Neural cell (in vitro differentiated cells): ENCODE results near the gene PAN2. TPM values are rescaled to one million over a fixed set of nuclear protein-coding genes. Genes with fewer than 3 reads are reported as not detected.

Experiments
- H2AFZ ChIP-seq: fragments of 200-600, 300-800 bp; sonication (generic), shearing (Covaris generic); 2 replicates; pipeline ENCODE4 v1.6.0; 2014; ENCODE audit warnings: low read depth, mild to moderate bottlenecking, antibody characterized with exemption, low read length, moderate library complexity
- H3F3A ChIP-seq: fragments of 200-600 bp; shearing (Covaris generic); 2 replicates; pipeline ENCODE4 v1.6.1; 2016; ENCODE audit warnings: mild to moderate bottlenecking, moderate library complexity, mixed read lengths, antibody characterized with exemption, low read length; ENCODE audit not compliant: insufficient read depth, poor library complexity, severe bottlenecking
- H3K27ac ChIP-seq: fragments of 200-600, 300-800 bp; sonication (generic), shearing (Covaris generic); 2 replicates; pipeline ENCODE4 v1.5.1; 2014; ENCODE audit warnings: mild to moderate bottlenecking, low read length, moderate library complexity
- H3K27me3 ChIP-seq: fragments of 300-800, 200-600 bp; sonication (generic), shearing (Covaris generic); 2 replicates; pipeline ENCODE4 v1.6.0; 2014; ENCODE audit warnings: mild to moderate bottlenecking, low read depth, low read length, moderate library complexity; ENCODE audit not compliant: insufficient read depth
- H3K36me3 ChIP-seq: fragments of 300-800, 200-600 bp; sonication (generic), shearing (Covaris generic); 2 replicates; pipeline ENCODE4 v1.5.1; 2014; ENCODE audit warnings: mild to moderate bottlenecking, antibody characterized with exemption, low read length, moderate library complexity; ENCODE audit not compliant: insufficient read depth
- H3K4me2 ChIP-seq: fragments of 300-800, 200-600 bp; sonication (generic), shearing (Covaris generic); 2 replicates; pipeline ENCODE4 v1.6.0; 2014; ENCODE audit warnings: mild to moderate bottlenecking, low read length
- H3K4me3 ChIP-seq: fragments of 300-800, 200-600 bp; sonication (generic), shearing (Covaris generic); 2 replicates; pipeline ENCODE4 v1.5.1; 2014; ENCODE audit warnings: mild to moderate bottlenecking, low read length, moderate library complexity
- H3K79me2 ChIP-seq: fragments of 200-600 bp; shearing (Covaris generic); replicated peaks from 2 replicates; pipeline ENCODE4 v1.6.0; 2014; ENCODE audit warnings: mild to moderate bottlenecking, low read length, moderate library complexity; ENCODE audit not compliant: insufficient read depth
- H3K9ac ChIP-seq: fragments of 300-800, 200-600 bp; sonication (generic), shearing (Covaris generic); 2 replicates; pipeline ENCODE4 v1.6.1; 2016; ENCODE audit warnings: mild to moderate bottlenecking, low read length, mixed read lengths
- H3K9me2 ChIP-seq: fragments of 200-600 bp; shearing (Covaris generic); 2 replicates; pipeline ENCODE4 v1.6.1; 2016; ENCODE audit warnings: mild to moderate bottlenecking, low read length, mixed read lengths; ENCODE audit not compliant: insufficient read depth
- H3K9me3 ChIP-seq: fragments of 200-600, 300-800 bp; sonication (generic), shearing (Covaris generic); 2 replicates; pipeline ENCODE4 v1.6.1; 2016; ENCODE audit warnings: mild to moderate bottlenecking, mixed run types, low read length, moderate library complexity, mixed read lengths
- H4K20me1 ChIP-seq: fragments of 200-600 bp; shearing (Covaris generic); 2 replicates; pipeline ENCODE4 v1.6.1; 2016; ENCODE audit warnings: mild to moderate bottlenecking, mixed run types; ENCODE audit not compliant: insufficient read depth
- CTCF ChIP-seq: fragments of 450-650 bp; IDR thresholded peaks from 2 replicates; pipeline ENCODE4 v1.5.1; 2014; ENCODE audit warnings: antibody characterized with exemption, mild to moderate bottlenecking, moderate library complexity; ENCODE audit not compliant: poor library complexity, severe bottlenecking
- EP300 ChIP-seq: fragments of 450-650 bp; conservative IDR thresholded peaks from 2 replicates; pipeline ENCODE4 v1.6.1; 2014; ENCODE audit warnings: antibody characterized with exemption, mild to moderate bottlenecking, moderate library complexity; ENCODE audit not compliant: poor library complexity, severe bottlenecking
- EZH2 ChIP-seq: fragments of 200-600, 300-800 bp; shearing (Covaris generic), sonication (generic); IDR thresholded peaks from 2 replicates; pipeline ENCODE4 v1.6.1; 2014; ENCODE audit warnings: antibody characterized with exemption, low read length, borderline replicate concordance, mild to moderate bottlenecking; ENCODE audit not compliant: insufficient read depth, poor library complexity, severe bottlenecking
- MXI1 ChIP-seq: fragments of 450-650 bp; conservative IDR thresholded peaks from 2 replicates; pipeline ENCODE4 v1.6.1; 2014; ENCODE audit warnings: antibody characterized with exemption, mild to moderate bottlenecking; ENCODE audit not compliant: poor library complexity, severe bottlenecking
- POLR2AphosphoS5 ChIP-seq: IDR thresholded peaks from 2 replicates; pipeline ENCODE4 v1.6.1; 2012
- RAD21 ChIP-seq: fragments of 450-650 bp; conservative IDR thresholded peaks from 2 replicates; pipeline ENCODE4 v1.6.1; 2014; ENCODE audit warnings: antibody characterized with exemption, mild to moderate bottlenecking, moderate library complexity
- REST ChIP-seq: IDR thresholded peaks from 2 replicates; pipeline ENCODE4 v1.6.1; 2012; ENCODE audit warnings: borderline replicate concordance
- SMC3 ChIP-seq: fragments of 450-650 bp; conservative IDR thresholded peaks from 2 replicates; pipeline ENCODE4 v1.6.1; 2014; ENCODE audit warnings: antibody characterized with exemption, mild to moderate bottlenecking, moderate library complexity; ENCODE audit not compliant: poor library complexity
- TAF1 ChIP-seq: IDR thresholded peaks from 2 replicates; pipeline ENCODE4 v1.6.1; 2012; ENCODE audit warnings: low read depth
- polyA plus RNA-seq: library from polyadenylated mRNA; depleted of rRNA; stranded (reverse); fragments of >200 nt; gene quantifications from 2 replicates; pipeline ENCODE4 v1.2.3, GENCODE V29; 2014

The PAN2 gene
- polyA plus RNA-seq, 1 donor from 2014 or later, result 63.0 TPM

GRCh38 chr12:56358836-56359532 lies 25.2 kb upstream of the PAN2 start:
- Histone ChIP-seq H3K36me3 (no peaks in the 10 kb centered on the region), H3F3A (no peaks in the 10 kb centered on the region), H3K27me3 (no peaks in the 10 kb centered on the region), H3K79me2 (no peaks in the 10 kb centered on the region), H4K20me1 (no peaks in the 10 kb centered on the region), H3K27ac (no peak overlapping the region), H2AFZ (no peak overlapping the region), H3K9ac (peak overlapping the region; percentile 59), H3K4me2 (peak overlapping the region; percentile 68), H3K4me3 (peak overlapping the region; percentile 83), H3K9me3 (no peaks in the 10 kb centered on the region), H3K9me2 (no peaks in the 10 kb centered on the region)
- TF ChIP-seq CTCF, result no peak
- TF ChIP-seq RAD21, result no peak
- no peak for TF ChIP-seq SMC3
- no peak for TF ChIP-seq MXI1
- no peak for TF ChIP-seq EP300
- TF ChIP-seq POLR2AphosphoS5, result no peak
- no peak for TF ChIP-seq REST
- TF ChIP-seq TAF1, result no peak
- TF ChIP-seq EZH2, result no peak

GRCh38 chr12:56351325-56351724 lies 17.5 kb upstream of the PAN2 start:
- TF ChIP-seq RAD21, result no peak
- no peak for TF ChIP-seq POLR2AphosphoS5
- TF ChIP-seq SMC3, result no peak
- TF ChIP-seq EP300, result no peak
- TF ChIP-seq MXI1, result no peak
- no peak for TF ChIP-seq EZH2
- TF ChIP-seq TAF1, result no peak
- no peak for TF ChIP-seq REST
- TF ChIP-seq CTCF, result no peak
- H3K27me3 ChIP-seq, result no peaks in the 10 kb centered on the region
- no peak overlapping the region for H3K4me3 ChIP-seq
- no peaks in the 10 kb centered on the region for H3F3A ChIP-seq
- H3K9me2 ChIP-seq, result no peaks in the 10 kb centered on the region
- H3K9ac ChIP-seq, result no peak overlapping the region
- no peaks in the 10 kb centered on the region for H3K79me2 ChIP-seq
- H3K27ac ChIP-seq, result no peak overlapping the region
- no peaks in the 10 kb centered on the region for H3K9me3 ChIP-seq
- no peaks in the 10 kb centered on the region for H3K36me3 ChIP-seq
- no peak overlapping the region for H2AFZ ChIP-seq
- no peak overlapping the region for H3K4me2 ChIP-seq
- H4K20me1 ChIP-seq, result no peaks in the 10 kb centered on the region
